Gastrocnemius medialis (tissue), 4 donors: ENCODE results near the gene PLCB2.
A peak's percentile ranks its signal among the peaks of the same experiment; 100 is the strongest.

ENCODE experiments used
- POLR2A ChIP-seq, 2 donors: fragments of 450-650 bp; IDR thresholded peaks; one replicate each; pipeline ENCODE4 v1.6.1; 2017; ENCODE audit warnings: antibody characterized with exemption in 2 of 2, mild to moderate bottlenecking in 2 of 2, moderate library complexity in 2 of 2
- TF ChIP-seq, protein P1 (sequence below), 5 experiments: fragments of 450-650 bp in 3 of 5; fragments of 200-600 bp in 2 of 5; sonication (generic) in 2 of 5; IDR thresholded peaks in 4 of 5; conservative IDR thresholded peaks in 1 of 5; 1 replicate in 4 of 5; 2 replicates in 1 of 5; pipeline ENCODE4 v1.5.1; 2016 to 2019; ENCODE audit warnings: antibody characterized with exemption in 5 of 5, mild to moderate bottlenecking in 3 of 5, moderate library complexity in 3 of 5

DNA sequence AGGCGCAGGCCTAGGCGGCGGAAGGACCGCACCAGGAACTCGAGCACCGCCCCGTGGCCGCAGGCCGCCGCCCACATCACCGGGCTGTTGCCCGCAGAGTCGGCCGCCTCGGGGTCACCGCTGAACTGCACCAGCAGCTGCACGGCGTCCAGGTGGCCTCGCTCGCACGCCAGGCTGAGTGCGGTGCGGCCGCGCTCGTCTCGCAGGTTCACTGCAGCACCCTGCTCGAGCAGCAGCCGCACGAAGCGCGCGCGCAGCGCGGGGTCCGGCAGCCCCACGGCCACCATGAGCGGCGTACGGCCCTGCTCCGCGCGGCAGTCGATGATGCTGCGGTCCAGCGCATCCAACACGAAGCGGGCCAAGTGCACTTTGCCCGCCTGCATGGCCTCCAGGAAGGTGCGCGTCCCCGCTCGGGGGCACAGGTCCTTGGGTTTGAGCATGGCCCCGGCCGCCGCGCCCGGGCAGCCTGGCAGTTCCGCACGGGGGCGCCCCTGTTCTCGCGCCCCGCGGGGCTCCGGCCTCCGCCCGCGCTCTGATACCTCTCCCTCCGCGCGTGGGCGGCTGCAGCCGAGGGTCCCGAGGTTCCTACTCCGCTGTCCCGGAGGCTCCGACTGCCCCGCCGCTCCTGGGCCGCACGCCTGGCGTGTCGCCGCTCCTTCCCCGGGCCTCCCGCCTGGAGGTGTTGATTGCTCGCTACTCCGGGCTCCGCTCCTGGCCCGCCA is 25.4 kb downstream of the PLCB2 start:
- TF ChIP-seq POLR2A (IDR thresholded peaks at IDR 0.05): no peak
- TF ChIP-seq, protein P1, sequence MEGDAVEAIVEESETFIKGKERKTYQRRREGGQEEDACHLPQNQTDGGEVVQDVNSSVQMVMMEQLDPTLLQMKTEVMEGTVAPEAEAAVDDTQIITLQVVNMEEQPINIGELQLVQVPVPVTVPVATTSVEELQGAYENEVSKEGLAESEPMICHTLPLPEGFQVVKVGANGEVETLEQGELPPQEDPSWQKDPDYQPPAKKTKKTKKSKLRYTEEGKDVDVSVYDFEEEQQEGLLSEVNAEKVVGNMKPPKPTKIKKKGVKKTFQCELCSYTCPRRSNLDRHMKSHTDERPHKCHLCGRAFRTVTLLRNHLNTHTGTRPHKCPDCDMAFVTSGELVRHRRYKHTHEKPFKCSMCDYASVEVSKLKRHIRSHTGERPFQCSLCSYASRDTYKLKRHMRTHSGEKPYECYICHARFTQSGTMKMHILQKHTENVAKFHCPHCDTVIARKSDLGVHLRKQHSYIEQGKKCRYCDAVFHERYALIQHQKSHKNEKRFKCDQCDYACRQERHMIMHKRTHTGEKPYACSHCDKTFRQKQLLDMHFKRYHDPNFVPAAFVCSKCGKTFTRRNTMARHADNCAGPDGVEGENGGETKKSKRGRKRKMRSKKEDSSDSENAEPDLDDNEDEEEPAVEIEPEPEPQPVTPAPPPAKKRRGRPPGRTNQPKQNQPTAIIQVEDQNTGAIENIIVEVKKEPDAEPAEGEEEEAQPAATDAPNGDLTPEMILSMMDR (IDR thresholded peaks at IDR 0.05 in 4 of 5, conservative IDR thresholded peaks at IDR 0.05 in 1 of 5): peak in 3 of 5 experiments; percentile 20 to 36 (median 32)
